Stimulated activated memory B cell treated with anti-CD40 and anti-IgM and Interleukin-4, amounts not matched to agents 10 μg/mL and 1 μg/mL and 100 μg/mL, for 72 hours (primary cell): Measurements from ENCODE around the gene CYTH2.

Experiments used
- ATAC-seq: fragments of 150-1000 bp; cut with Tn5 transposase; 2 replicates; pipeline ENCODE4 v1.10.0; 2021
- H3K27ac Mint-ChIP-seq: one replicate; pipeline ENCODE4 v1.8.0; 2022; ENCODE audit warnings: mild to moderate bottlenecking, mixed read lengths
- H3K27me3 Mint-ChIP-seq: one replicate; pipeline ENCODE4 v1.8.0; 2022; ENCODE audit warnings: mixed read lengths
- H3K36me3 Mint-ChIP-seq: one replicate; pipeline ENCODE4 v1.8.0; 2022; ENCODE audit warnings: mixed read lengths
- H3K4me1 Mint-ChIP-seq: one replicate; pipeline ENCODE4 v1.8.0; 2022; ENCODE audit warnings: mixed read lengths
- H3K4me3 Mint-ChIP-seq: one replicate; pipeline ENCODE4 v1.8.0; 2022; ENCODE audit warnings: mild to moderate bottlenecking, moderate library complexity, mixed read lengths
- H3K9me3 Mint-ChIP-seq: one replicate; pipeline ENCODE4 v1.8.0; 2022; ENCODE audit warnings: mixed read lengths

The CYTH2 gene, protein sequence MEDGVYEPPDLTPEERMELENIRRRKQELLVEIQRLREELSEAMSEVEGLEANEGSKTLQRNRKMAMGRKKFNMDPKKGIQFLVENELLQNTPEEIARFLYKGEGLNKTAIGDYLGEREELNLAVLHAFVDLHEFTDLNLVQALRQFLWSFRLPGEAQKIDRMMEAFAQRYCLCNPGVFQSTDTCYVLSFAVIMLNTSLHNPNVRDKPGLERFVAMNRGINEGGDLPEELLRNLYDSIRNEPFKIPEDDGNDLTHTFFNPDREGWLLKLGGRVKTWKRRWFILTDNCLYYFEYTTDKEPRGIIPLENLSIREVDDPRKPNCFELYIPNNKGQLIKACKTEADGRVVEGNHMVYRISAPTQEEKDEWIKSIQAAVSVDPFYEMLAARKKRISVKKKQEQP

DNA sequence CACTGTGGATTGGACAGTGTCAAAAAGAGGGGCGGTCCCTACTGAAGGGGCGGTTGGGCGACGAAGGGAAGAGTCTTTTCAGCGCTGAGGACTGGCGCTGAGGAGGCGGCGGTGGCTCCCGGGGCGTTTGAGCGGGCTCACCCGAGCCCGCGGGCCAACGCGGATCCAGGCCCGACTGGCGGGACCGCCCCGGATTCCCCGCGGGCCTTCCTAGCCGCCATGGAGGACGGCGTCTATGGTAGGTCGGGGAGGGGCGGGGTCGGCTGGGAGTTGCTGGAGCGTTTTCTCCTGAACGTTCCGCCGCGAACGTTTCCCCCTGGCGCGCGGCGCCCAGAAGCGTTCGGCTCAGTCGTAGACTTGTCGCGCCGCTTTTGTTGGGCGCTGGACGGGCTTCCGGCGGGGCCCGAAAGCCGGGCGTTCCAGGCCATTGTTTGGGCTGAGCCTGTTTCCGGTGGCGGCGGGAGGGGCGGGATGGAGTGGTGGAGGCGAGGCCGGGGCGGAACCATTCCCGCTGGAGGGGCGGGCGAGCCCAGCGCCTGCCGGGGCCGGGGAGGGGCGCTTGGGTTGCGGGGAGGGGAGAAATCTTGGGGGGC is at the start of gene CYTH2:
Gene CYTH2 (plus strand): TSS at position 81 of the 593 bp plus-strand sequence. CDS start 139 bp downstream, at position 220.
- H3K27me3 Mint-ChIP-seq: no peaks in the 10 kb centered on the region
- peaks cover 41% of the 10 kb centered on the region for H3K36me3 Mint-ChIP-seq
- H3K4me1 Mint-ChIP-seq: peaks cover 33% of the 10 kb centered on the region
- peak within 1 kb of the TSS; percentile 71 for H3K27ac Mint-ChIP-seq
- H3K9me3 Mint-ChIP-seq: no peaks in the 10 kb centered on the region
- peak; percentile 42 for ATAC-seq
- peak within 1 kb of the TSS; percentile 81 for H3K4me3 Mint-ChIP-seq

DNA sequence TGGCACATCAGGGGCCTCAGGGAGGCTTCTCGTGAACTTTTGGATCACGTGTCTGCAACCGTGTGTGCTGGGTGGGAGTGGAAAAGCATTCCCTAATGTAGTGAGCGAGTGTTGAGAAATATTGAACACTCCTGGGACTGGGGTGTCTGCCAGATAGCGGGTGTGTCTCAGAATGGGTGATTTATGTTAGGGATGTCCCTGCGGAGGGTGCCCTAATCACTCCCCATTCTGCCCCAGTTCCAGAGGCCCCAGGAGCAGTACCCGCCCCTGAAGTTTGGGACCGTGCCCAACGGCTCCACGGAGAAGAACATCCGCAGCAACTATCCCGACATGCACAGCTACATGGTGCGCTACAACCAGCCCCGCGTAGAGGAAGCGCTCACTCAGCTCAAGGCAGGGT is 47.6 kb upstream of the CYTH2 start:
- H3K36me3 Mint-ChIP-seq: no peaks in the 10 kb centered on the region
- no peak for ATAC-seq
- peaks cover 25% of the 10 kb centered on the region for H3K27me3 Mint-ChIP-seq
- H3K9me3 Mint-ChIP-seq: no peaks in the 10 kb centered on the region
- no peak overlapping the region for H3K27ac Mint-ChIP-seq
- H3K4me3 Mint-ChIP-seq: no peak overlapping the region
- H3K4me1 Mint-ChIP-seq: peaks cover 25% of the 10 kb centered on the region

DNA sequence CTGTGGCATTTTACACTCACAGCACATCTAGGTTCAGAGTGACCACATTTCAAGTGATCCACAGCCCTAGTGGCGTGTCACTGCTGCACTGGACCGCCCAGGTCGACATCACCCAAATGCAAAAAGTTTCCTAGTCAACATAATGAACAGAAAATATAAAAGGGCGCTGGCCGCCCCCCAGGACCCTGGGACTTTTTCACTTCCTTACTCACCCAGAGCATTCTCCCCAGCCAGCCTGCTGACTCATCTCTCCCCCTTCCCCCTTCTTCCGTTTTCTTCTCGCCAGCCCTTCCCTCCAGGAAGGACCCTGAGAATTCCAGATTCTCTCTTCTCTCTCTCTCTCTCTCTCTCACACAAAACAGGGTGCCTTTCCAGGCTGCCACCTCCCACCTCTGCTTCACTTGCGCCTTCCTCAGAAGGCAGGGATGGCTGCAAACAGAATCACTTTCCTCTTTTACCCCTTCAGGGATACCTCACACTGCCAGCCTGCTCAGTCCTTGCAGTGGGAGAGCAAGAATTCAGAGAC is 44.4 kb upstream of the CYTH2 start:
- Mint-ChIP-seq H3K27ac (peak overlapping the region; percentile 44), H3K4me3 (peak overlapping the region; percentile 37), H3K4me1 (peaks cover 10% of the 10 kb centered on the region), H3K9me3 (no peaks in the 10 kb centered on the region), H3K36me3 (no peaks in the 10 kb centered on the region), H3K27me3 (no peaks in the 10 kb centered on the region)
- peak; percentile 84 for ATAC-seq

- no peaks in the 10 kb centered on the region for H3K36me3 Mint-ChIP-seq
- no peak overlapping the region for H3K27ac Mint-ChIP-seq
- ATAC-seq: no peak
- no peaks in the 10 kb centered on the region for H3K9me3 Mint-ChIP-seq
- H3K4me1 Mint-ChIP-seq: peaks cover 10% of the 10 kb centered on the region
- H3K27me3 Mint-ChIP-seq: peaks cover 11% of the 10 kb centered on the region
- no peak overlapping the region for H3K4me3 Mint-ChIP-seq
Observed at GRCh38 chr19:48428670-48429069, 40.5 kb upstream of the CYTH2 start.

- H3K36me3 Mint-ChIP-seq: no peaks in the 10 kb centered on the region
- ATAC-seq: no peak
- H3K9me3 Mint-ChIP-seq: no peaks in the 10 kb centered on the region
- peaks cover 41% of the 10 kb centered on the region for H3K27me3 Mint-ChIP-seq
- H3K27ac Mint-ChIP-seq: no peak overlapping the region
- no peak overlapping the region for H3K4me3 Mint-ChIP-seq
- H3K4me1 Mint-ChIP-seq: no peaks in the 10 kb centered on the region
Observed at GRCh38 chr19:48433337-48433736, 35.8 kb upstream of the CYTH2 start.

- H3K27me3 Mint-ChIP-seq: peaks cover 49% of the 10 kb centered on the region
- no peak for ATAC-seq
- no peak overlapping the region for H3K4me3 Mint-ChIP-seq
- no peaks in the 10 kb centered on the region for H3K9me3 Mint-ChIP-seq
- no peaks in the 10 kb centered on the region for H3K36me3 Mint-ChIP-seq
- H3K27ac Mint-ChIP-seq: no peak overlapping the region
- H3K4me1 Mint-ChIP-seq: no peaks in the 10 kb centered on the region
Observed at GRCh38 chr19:48436586-48436985, 32.6 kb upstream of the CYTH2 start.

DNA sequence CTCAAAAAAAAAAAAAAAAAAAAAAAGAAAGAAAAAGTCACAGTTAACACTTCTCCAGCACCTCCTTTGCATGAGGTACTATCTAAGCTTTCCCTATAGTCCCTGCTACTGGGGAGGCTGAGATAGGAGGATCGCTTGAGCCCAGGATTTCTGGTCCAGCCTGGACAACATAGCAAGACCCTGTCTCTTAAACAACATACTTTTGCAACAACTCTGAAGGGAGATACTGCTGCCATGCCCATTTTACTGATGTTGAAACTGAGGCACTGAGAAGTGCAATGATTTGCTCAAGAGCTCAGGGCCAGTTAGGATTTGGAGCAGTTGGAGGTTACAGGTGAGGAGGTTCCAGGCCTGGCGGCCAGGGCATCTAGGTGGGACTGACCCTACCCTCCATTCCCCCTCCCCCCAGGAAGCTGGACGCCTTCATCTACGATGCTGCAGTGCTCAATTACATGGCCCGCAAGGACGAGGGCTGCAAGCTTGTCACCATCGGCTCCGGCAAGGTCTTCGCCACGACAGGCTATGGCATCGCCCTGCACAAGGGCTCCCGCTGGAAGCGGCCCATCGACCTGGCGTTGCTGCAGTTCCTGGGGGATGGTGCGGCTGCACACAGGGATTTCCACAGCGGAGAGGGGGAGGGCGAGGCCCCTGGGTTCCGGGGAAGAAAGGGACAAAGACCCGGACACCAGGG is 27.7 kb upstream of the CYTH2 start:
- Mint-ChIP-seq H3K36me3 (no peaks in the 10 kb centered on the region), H3K27me3 (peaks cover 48% of the 10 kb centered on the region), H3K9me3 (no peaks in the 10 kb centered on the region), H3K4me1 (peaks cover 25% of the 10 kb centered on the region), H3K4me3 (peak overlapping the region; percentile 52), H3K27ac (no peak overlapping the region)
- no peak for ATAC-seq

DNA sequence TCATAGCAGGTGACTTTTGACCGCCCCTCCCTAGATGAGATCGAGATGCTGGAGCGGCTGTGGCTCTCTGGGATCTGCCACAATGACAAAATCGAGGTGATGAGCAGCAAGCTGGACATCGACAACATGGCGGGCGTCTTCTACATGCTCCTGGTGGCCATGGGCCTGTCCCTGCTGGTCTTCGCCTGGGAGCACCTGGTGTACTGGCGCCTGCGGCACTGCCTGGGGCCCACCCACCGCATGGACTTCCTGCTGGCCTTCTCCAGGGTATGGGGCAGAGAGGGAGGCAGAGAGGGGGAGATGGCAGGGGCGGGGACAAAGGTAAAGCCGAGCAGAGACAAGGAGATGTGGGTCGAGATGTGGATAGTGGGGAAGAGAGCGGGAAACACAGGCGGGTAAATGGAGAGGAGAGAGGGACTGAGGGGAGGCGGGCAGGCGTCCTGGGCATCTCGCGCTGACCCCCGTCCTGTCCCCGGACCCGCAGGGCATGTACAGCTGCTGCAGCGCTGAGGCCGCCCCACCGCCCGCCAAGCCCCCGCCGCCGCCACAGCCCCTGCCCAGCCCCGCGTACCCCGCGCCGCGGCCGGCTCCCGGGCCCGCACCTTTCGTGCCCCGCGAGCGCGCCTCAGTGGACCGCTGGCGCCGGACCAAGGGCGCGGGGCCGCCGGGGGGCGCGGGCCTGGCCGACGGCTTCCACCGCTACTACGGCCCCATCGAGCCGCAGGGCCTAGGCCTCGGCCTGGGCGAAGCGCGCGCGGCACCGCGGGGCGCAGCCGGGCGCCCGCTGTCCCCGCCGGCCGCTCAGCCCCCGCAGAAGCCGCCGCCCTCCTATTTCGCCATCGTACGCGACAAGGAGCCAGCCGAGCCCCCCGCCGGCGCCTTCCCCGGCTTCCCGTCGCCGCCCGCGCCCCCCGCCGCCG is 26.8 kb upstream of the CYTH2 start:
- H3K4me1 Mint-ChIP-seq: peaks cover 28% of the 10 kb centered on the region
- no peak overlapping the region for H3K27ac Mint-ChIP-seq
- H3K9me3 Mint-ChIP-seq: no peaks in the 10 kb centered on the region
- H3K36me3 Mint-ChIP-seq: no peaks in the 10 kb centered on the region
- H3K27me3 Mint-ChIP-seq: peaks cover 39% of the 10 kb centered on the region
- no peak for ATAC-seq
- peak overlapping the region; percentile 52 for H3K4me3 Mint-ChIP-seq

- H3K4me3 Mint-ChIP-seq: no peak overlapping the region
Observed at GRCh38 chr19:48443256-48443655, 25.9 kb upstream of the CYTH2 start.

DNA sequence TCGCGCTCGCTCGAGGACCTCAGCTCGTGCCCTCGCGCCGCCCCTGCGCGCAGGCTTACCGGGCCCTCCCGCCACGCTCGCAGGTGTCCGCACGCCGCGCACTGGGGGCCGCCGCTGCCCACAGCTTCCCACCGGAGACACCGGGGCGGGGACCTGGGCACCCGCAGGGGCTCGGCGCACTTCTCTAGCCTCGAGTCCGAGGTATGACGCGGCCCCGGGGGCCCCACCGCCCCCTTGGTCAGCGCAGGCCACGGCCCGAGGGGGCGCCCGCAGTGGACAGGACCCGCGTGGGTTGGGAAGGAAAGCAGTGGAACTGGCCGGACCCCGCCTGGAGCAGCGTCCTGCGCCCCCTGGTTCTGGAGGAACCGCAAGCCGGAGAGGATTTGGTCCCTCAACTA is 25.4 kb upstream of the CYTH2 start:
- ATAC-seq: no peak
- H3K9me3 Mint-ChIP-seq: no peaks in the 10 kb centered on the region
- H3K27me3 Mint-ChIP-seq: peaks cover 27% of the 10 kb centered on the region
- H3K4me3 Mint-ChIP-seq: no peak overlapping the region
- H3K27ac Mint-ChIP-seq: no peak overlapping the region
- peaks cover 36% of the 10 kb centered on the region for H3K4me1 Mint-ChIP-seq
- peaks cover 7% of the 10 kb centered on the region for H3K36me3 Mint-ChIP-seq

More at GRCh38 chr19:48443256-48443655, 25.9 kb upstream of the CYTH2 start:
- ATAC-seq: no peak
- Mint-ChIP-seq H3K36me3 (peaks cover 3% of the 10 kb centered on the region), H3K4me1 (peaks cover 31% of the 10 kb centered on the region), H3K9me3 (no peaks in the 10 kb centered on the region), H3K27ac (no peak overlapping the region), H3K27me3 (peaks cover 30% of the 10 kb centered on the region)

DNA sequence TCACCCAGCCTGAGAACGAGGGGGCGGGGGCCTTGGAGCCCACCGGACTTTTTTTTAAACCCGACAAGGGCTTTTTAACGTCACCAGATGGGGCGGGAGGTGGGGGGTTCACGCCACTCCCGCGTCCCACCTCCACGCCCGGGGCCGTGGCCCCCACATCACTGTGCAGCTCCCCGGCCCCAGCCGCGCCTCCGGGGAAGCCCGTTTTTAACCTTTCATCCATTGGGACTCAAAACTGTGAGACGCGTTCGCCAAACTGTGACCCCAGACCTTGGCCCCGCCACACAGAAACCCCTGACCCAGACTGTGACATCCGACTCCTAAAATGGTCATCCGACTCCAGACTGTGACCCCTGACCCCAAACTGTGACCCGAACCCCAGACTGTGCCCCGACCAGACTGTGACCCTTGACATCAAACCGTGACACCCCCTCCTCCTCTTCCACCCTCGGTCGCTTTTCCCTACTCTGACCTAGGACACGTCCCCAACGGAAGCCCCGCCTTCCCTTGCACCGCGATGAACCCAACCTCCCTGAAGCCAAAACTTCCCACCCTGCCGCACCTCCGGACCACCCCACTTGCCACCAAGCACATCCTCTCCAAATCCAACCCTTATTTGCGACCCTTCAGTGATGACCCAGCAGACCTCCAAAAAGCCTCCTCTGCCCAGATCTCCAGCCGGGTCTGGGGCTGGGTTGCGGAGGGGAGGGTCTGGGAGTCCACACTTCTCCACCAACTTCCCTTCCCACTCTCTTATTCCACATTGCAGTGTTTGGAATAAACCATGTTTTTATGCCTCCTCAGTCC is 24.8 kb upstream of the CYTH2 start:
- Mint-ChIP-seq H3K27ac (peak overlapping the region; percentile 98), H3K4me1 (peaks cover 42% of the 10 kb centered on the region), H3K4me3 (peak overlapping the region; percentile 96), H3K27me3 (peaks cover 27% of the 10 kb centered on the region), H3K36me3 (peaks cover 13% of the 10 kb centered on the region), H3K9me3 (no peaks in the 10 kb centered on the region)
- no peak for ATAC-seq

GRCh38 chr19:48444936-48445200 is 24.3 kb upstream of the CYTH2 start:
- ATAC-seq: no peak
- Mint-ChIP-seq H3K9me3 (no peaks in the 10 kb centered on the region), H3K36me3 (peaks cover 17% of the 10 kb centered on the region), H3K4me3 (peak overlapping the region; percentile 96), H3K27me3 (peaks cover 27% of the 10 kb centered on the region), H3K4me1 (peaks cover 43% of the 10 kb centered on the region), H3K27ac (peak overlapping the region; percentile 98)

DNA sequence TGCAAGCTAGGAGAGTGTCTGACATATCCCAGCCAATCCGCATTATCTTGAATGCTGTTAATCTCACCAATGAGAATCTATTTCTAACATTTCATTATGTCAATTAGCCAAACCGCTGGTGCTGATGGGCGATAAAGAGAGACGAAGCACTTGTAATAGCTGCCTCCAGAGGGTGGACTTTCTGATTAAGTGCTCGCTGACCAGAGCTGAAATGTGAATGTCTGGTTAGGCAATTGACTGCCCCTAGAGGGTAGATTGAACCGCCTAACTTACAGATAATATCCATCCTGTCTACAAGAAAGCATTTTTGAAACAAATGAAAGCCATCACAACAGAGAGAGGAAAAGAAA is 23.9 kb upstream of the CYTH2 start:
- peak overlapping the region; percentile 96 for H3K4me3 Mint-ChIP-seq
- ATAC-seq: peak; percentile 58
- peaks cover 27% of the 10 kb centered on the region for H3K27me3 Mint-ChIP-seq
- peaks cover 43% of the 10 kb centered on the region for H3K4me1 Mint-ChIP-seq
- peaks cover 17% of the 10 kb centered on the region for H3K36me3 Mint-ChIP-seq
- H3K27ac Mint-ChIP-seq: peak overlapping the region; percentile 98
- H3K9me3 Mint-ChIP-seq: no peaks in the 10 kb centered on the region
